GM21367 (cell line): Measurements from ENCODE around the gene RPS25.
"Not testable (repeated sequence)": the region's sequence is repeated elsewhere in the genome, so short reads cannot be mapped to it uniquely, and the experiment has no call there.

Experiments
- ATAC-seq: cut with Tn5 transposase; IDR thresholded peaks from one replicate; pipeline ENCODE4 v1.9.1; 2021; ENCODE audit not compliant: unreplicated experiment

Gene RPS25

GRCh38 chr11:119017377-119017776, 766 bp downstream of the RPS25 start:
- not testable (repeated sequence) for ATAC-seq

GRCh38 chr11:119016216-119017009, 1.7 kb downstream of the RPS25 start:
- ATAC-seq = no peak

- ATAC-seq = no peak
Measured at GRCh38 chr11:119015054-119015611, 3.0 kb downstream of the RPS25 start.

GRCh38 chr11:119014209-119014924, 3.8 kb downstream of the RPS25 start:
- no peak for ATAC-seq

- ATAC-seq = no peak
Measured at GRCh38 chr11:119012629-119013170, 5.4 kb downstream of the RPS25 start.

GRCh38 chr11:119011476-119012053, 6.6 kb downstream of the RPS25 start:
- ATAC-seq = no peak

GRCh38 chr11:119006656-119007055, 11.5 kb downstream of the RPS25 start:
- no peak for ATAC-seq

- ATAC-seq = no peak
Measured at GRCh38 chr11:119000906-119001305, 17.2 kb downstream of the RPS25 start.

GRCh38 chr11:118998822-118999221, 19.3 kb downstream of the RPS25 start:
- no peak for ATAC-seq

- peak; percentile 13 for ATAC-seq
Measured at GRCh38 chr11:118998388-118998717, 19.8 kb downstream of the RPS25 start.

GRCh38 chr11:118997627-118998387, 20.3 kb downstream of the RPS25 start, which contains the start of gene CENATAC:
CENATAC (plus strand) TSS chr11:118998138; CDS start chr11:118998198, 60 bp downstream.
- ATAC-seq = peak; percentile 85

- no peak for ATAC-seq
Measured at GRCh38 chr11:118996926-118997626, 21.1 kb downstream of the RPS25 start.

- ATAC-seq = not testable (repeated sequence)
Measured at GRCh38 chr11:118991486-118992038, 26.6 kb downstream of the RPS25 start.

- no peak for ATAC-seq
Measured at GRCh38 chr11:118988280-118988679, 29.9 kb downstream of the RPS25 start.

- no peak for ATAC-seq
Measured at GRCh38 chr11:118984825-118985224, 33.3 kb downstream of the RPS25 start.

GRCh38 chr11:118984337-118984736, 33.8 kb downstream of the RPS25 start:
- not testable (repeated sequence) for ATAC-seq

- ATAC-seq = no peak
Measured at GRCh38 chr11:118980191-118980881, 37.8 kb downstream of the RPS25 start.

- no peak for ATAC-seq
Measured at GRCh38 chr11:118979434-118979833, 38.7 kb downstream of the RPS25 start.
